Retinal pigment epithelial cell (primary cell): ENCODE results near the gene QRFP.

Experiments used
- DNase-seq: peaks from one replicate; pipeline ENCODE4 v3.0.0-alpha.2; 2010; ENCODE audit warnings: low read depth
- H3K4me3 ChIP-seq: 2 replicates; pipeline ENCODE4 v1.5.1; 2011; ENCODE audit warnings: mild to moderate bottlenecking, low read length, control low read depth, moderate library complexity
- TF ChIP-seq, protein P1 (sequence below): conservative IDR thresholded peaks from 2 replicates; pipeline ENCODE4 v1.5.1; 2011; ENCODE audit warnings: low read depth, low read length, control low read depth, inconsistent platforms

The QRFP gene

GRCh38 chr9:130883479-130883878 is 13.1 kb downstream of the QRFP start:
- DNase-seq, result no peak
- H3K4me3 ChIP-seq, result no peak overlapping the region
- TF ChIP-seq, protein P1, sequence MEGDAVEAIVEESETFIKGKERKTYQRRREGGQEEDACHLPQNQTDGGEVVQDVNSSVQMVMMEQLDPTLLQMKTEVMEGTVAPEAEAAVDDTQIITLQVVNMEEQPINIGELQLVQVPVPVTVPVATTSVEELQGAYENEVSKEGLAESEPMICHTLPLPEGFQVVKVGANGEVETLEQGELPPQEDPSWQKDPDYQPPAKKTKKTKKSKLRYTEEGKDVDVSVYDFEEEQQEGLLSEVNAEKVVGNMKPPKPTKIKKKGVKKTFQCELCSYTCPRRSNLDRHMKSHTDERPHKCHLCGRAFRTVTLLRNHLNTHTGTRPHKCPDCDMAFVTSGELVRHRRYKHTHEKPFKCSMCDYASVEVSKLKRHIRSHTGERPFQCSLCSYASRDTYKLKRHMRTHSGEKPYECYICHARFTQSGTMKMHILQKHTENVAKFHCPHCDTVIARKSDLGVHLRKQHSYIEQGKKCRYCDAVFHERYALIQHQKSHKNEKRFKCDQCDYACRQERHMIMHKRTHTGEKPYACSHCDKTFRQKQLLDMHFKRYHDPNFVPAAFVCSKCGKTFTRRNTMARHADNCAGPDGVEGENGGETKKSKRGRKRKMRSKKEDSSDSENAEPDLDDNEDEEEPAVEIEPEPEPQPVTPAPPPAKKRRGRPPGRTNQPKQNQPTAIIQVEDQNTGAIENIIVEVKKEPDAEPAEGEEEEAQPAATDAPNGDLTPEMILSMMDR, result no peak

DNA sequence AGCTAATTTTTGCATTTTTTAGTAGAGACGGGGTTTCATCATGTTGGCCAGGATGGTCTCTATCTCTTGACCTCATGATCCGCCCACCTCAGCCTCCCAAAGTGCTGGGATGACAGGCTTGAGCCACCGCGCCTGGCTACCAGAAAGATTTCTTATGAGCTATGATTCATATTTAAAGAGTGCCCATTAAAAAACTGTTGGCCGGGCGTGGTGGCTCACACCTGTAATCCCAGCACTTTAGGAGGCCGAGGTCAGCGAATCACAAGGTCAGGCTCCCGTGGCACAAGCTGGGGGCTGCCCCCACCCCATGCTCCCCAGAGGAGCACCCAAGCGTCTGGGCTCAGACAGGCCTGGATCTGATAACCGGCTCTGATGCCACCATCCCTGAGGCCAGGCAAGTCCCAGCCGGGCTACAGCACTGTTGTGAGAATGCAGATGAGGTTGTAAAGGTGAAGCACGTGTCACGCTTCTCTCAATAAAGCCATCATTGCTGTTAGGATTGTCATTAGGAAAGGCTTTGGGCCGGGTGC is 13.9 kb downstream of the QRFP start:
- H3K4me3 ChIP-seq, result no peak overlapping the region
- DNase-seq, result no peak
- TF ChIP-seq, protein P1, result no peak

DNA sequence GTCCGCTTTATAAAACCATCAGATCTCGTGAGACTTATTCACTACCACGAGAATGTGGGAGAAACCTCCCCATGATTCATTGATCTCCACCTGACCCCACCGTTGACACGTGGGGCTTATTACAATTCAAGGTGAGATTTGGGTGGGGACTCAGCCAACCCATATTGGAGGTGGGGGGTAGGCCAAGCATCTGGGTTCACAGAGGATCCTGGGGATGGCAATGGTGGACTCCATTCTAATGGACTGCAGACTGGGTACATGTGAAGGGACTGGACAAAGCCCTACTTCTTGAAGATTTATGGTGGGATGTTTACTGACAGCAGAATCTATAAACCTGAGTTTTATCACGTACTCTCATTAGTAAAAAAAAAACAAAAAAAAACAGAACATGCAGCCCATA is 15.1 kb downstream of the QRFP start:
- TF ChIP-seq, protein P1, result no peak
- no peak overlapping the region for H3K4me3 ChIP-seq
- DNase-seq, result no peak

DNA sequence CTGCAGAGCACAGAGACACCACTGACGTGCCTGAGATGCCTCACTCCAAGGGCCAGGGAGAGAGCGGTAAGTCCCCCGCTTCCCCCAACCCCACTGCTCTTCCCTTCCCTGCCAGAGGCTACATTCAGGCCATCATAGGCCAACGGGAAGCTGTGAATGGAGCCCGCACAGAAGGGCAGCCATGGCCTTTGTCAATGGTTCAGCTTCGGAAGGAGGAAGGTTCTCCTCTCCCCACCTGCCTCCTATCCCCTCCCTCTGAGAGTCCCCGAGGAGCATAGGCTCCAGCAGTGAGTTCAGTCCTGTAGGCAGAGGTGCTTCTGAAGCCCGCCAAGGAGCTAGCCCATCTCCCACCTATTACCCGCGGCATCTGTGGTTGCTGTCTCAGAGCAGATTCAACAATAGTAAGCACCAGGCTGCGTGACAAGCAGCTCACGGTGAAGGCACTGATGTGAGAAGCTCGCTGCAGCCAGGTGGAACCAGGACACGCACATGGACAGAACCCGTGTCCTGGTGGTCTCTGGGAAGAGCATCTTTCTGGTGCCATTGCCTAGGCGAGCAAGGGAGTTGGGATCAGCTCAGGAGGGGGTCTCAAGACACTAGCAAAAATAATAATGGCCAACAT is 15.9 kb downstream of the QRFP start:
- TF ChIP-seq, protein P1, result no peak
- H3K4me3 ChIP-seq, result no peak overlapping the region
- DNase-seq, result no peak

GRCh38 chr9:130879863-130880411 is 16.7 kb downstream of the QRFP start:
- TF ChIP-seq, protein P1, result no peak
- no peak for DNase-seq
- H3K4me3 ChIP-seq, result no peak overlapping the region

GRCh38 chr9:130878295-130878694 is 18.3 kb downstream of the QRFP start:
- TF ChIP-seq, protein P1, result no peak
- no peak for DNase-seq
- no peak overlapping the region for H3K4me3 ChIP-seq

GRCh38 chr9:130877300-130877699 is 19.3 kb downstream of the QRFP start:
- TF ChIP-seq, protein P1, result no peak
- DNase-seq, result no peak
- no peak overlapping the region for H3K4me3 ChIP-seq
